ENCODE data around the gene MCF2L. TPM values are rescaled to one million over a fixed set of nuclear protein-coding genes. Genes with fewer than 3 reads are reported as not detected.
A peak's percentile ranks its signal among the peaks of the same experiment; 100 is the strongest.

MCF2L gene
- total and polyA plus RNA-seq, 12 donors = 29.6 to 99.8 (median 45.3) TPM

GRCh38 chr13:113000575-113000974 is 31.6 kb downstream of the MCF2L start:
- TF ChIP-seq CTCF (IDR thresholded peaks at IDR 0.05) = no peak
- H3K9me3 ChIP-seq = no peaks in the 10 kb centered on the region
- peaks cover 0 to 23% (median 0%) of the 10 kb centered on the region in 9 donors for H3K36me3 ChIP-seq
- DNase-seq = no peak
- peak in 3 of 8 donors; percentile 9 to 13 (median 12) for ATAC-seq
- peaks cover 14 to 75% (median 55%) of the 10 kb centered on the region in 9 donors for H3K4me1 ChIP-seq
- 74 to 81% methylated on average over 14 of the region's 14 CpGs for WGBS, 2 donors
- intact Hi-C loops (cut with DNase I) = loop anchor here in 1 of 10 donors (10.0 kb wide), 1 partner anchor 46 kb away; no protein-coding TSS in a partner anchor
- H3K27me3 ChIP-seq = peaks cover 0 to 24% (median 0%) of the 10 kb centered on the region in 7 donors
- H3K4me3 ChIP-seq = peak overlapping the region in 1 of 10 donors; percentile 56
- H3K27ac ChIP-seq = peak overlapping the region in 5 of 10 donors; percentile 0 to 48 (median 40)

GRCh38 chr13:113001241-113002140 is 32.5 kb downstream of the MCF2L start:
- WGBS, 2 donors = 17 to 19% methylated on average over 51 of the region's 51 CpGs
- TF ChIP-seq CTCF (IDR thresholded peaks at IDR 0.05) = no peak
- peaks cover 0 to 32% (median 0%) of the 10 kb centered on the region in 9 donors for H3K36me3 ChIP-seq
- peak overlapping the region in 9 of 10 donors; percentile 21 to 56 (median 42) for H3K4me3 ChIP-seq
- peaks cover 14 to 73% (median 54%) of the 10 kb centered on the region in 9 donors for H3K4me1 ChIP-seq
- intact Hi-C loops (cut with DNase I) = loop anchor here in 1 of 10 donors (10.0 kb wide), 1 partner anchor 47 kb away; no protein-coding TSS in a partner anchor
- DNase-seq (no peak), ATAC-seq (peak; percentile 8 to 77 (median 62))
- no peaks in the 10 kb centered on the region for H3K9me3 ChIP-seq
- peaks cover 0 to 24% (median 0%) of the 10 kb centered on the region in 7 donors for H3K27me3 ChIP-seq
- peak overlapping the region in 6 of 10 donors; percentile 23 to 47 (median 40) for H3K27ac ChIP-seq

GRCh38 chr13:113002206-113002912 is 33.3 kb downstream of the MCF2L start:
- TF ChIP-seq CTCF (IDR thresholded peaks at IDR 0.05) = peak in 8 of 9 donors; percentile 6 to 57 (median 30)
- H3K9me3 ChIP-seq = no peaks in the 10 kb centered on the region
- WGBS, 2 donors = 56 to 60% methylated on average over 16 of the region's 16 CpGs
- H3K27ac ChIP-seq = peak overlapping the region in 5 of 10 donors; percentile 23 to 47 (median 39)
- peaks cover 14 to 69% (median 45%) of the 10 kb centered on the region in 9 donors for H3K4me1 ChIP-seq
- peaks cover 0 to 25% (median 0%) of the 10 kb centered on the region in 9 donors for H3K36me3 ChIP-seq
- intact Hi-C loops (cut with DNase I) = loop anchor here in 1 of 10 donors (10.0 kb wide), 1 partner anchor 48 kb away; no protein-coding TSS in a partner anchor
- DNase-seq (no peak), ATAC-seq (peak in 3 of 8 donors; percentile 2 to 18 (median 10))
- peaks cover 0 to 24% (median 0%) of the 10 kb centered on the region in 7 donors for H3K27me3 ChIP-seq
- peak overlapping the region in 9 of 10 donors; percentile 21 to 56 (median 42) for H3K4me3 ChIP-seq

- Histone ChIP-seq H3K9me3 (no peaks in the 10 kb centered on the region), H3K27me3 (peaks cover 0 to 24% (median 0%) of the 10 kb centered on the region in 7 donors), H3K27ac (no peak overlapping the region), H3K4me1 (peaks cover 14 to 64% (median 40%) of the 10 kb centered on the region in 9 donors), H3K4me3 (no peak overlapping the region), H3K36me3 (peaks cover 0 to 23% (median 0%) of the 10 kb centered on the region in 9 donors)
- intact Hi-C loops (cut with DNase I) = loop anchor here in 1 of 10 donors (10.0 kb wide), 1 partner anchor 48 kb away; no protein-coding TSS in a partner anchor
- ATAC-seq (no peak), DNase-seq (no peak)
- no peak for TF ChIP-seq CTCF (IDR thresholded peaks at IDR 0.05)
- 92% methylated on average over 4 of the region's 4 CpGs for WGBS, 2 donors
These were observed 33.9 kb downstream of the MCF2L start for GRCh38 chr13:113002913-113003290.
